HG03439 (cell line): ENCODE measurements around the gene OR14C36.
"Not testable (repeated sequence)": the region's sequence is repeated elsewhere in the genome, so short reads cannot be mapped to it uniquely, and the experiment has no call there.

ENCODE experiments used
- ATAC-seq: cut with Tn5 transposase; IDR thresholded peaks from one replicate; pipeline ENCODE4 v1.9.1; 2021; ENCODE audit warnings: mild to moderate bottlenecking, moderate library complexity; ENCODE audit not compliant: unreplicated experiment

Gene OR14C36, protein sequence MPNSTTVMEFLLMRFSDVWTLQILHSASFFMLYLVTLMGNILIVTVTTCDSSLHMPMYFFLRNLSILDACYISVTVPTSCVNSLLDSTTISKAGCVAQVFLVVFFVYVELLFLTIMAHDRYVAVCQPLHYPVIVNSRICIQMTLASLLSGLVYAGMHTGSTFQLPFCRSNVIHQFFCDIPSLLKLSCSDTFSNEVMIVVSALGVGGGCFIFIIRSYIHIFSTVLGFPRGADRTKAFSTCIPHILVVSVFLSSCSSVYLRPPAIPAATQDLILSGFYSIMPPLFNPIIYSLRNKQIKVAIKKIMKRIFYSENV

GRCh38 chr1:248348475-248348874 lies at the start of gene OR14C36:
TSS of gene OR14C36 (plus strand) at chr1:248348775. CDS start at chr1:248348775, 0 bp downstream.
- no peak for ATAC-seq

GRCh38 chr1:248303324-248303723 lies 45.3 kb upstream of the OR14C36 start, which contains the start of gene OR2T12:
TSS of gene OR2T12 (minus strand) at chr1:248303424. CDS start at chr1:248295578, 7,846 bp downstream.
- ATAC-seq: no peak

GRCh38 chr1:248305672-248306071 lies 42.9 kb upstream of the OR14C36 start:
- ATAC-seq: not testable (repeated sequence)

DNA sequence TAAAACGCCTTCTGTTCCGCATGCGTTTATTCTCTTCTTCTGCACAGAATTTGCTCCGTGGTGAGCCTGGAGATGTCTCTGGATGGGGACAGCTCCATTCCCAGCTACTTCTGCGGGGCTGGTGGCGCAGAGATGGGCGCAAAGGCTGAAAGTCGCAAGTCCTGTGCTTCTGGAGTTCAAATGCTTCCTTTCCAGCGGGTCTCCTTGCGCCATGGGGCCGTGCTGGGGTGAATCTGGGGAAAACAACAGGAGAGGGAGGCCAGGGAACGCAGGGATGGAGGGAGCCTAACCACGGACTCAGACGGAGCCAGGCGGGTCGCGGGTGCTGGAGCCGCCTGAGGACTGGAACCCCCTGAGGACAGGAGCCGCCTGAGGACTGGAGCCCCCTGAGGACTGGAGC lies 42.5 kb upstream of the OR14C36 start:
- no peak for ATAC-seq

- not testable (repeated sequence) for ATAC-seq
Measured at GRCh38 chr1:248306740-248307139, 41.8 kb upstream of the OR14C36 start.

- ATAC-seq: no peak
Measured at GRCh38 chr1:248316796-248317195, 31.8 kb upstream of the OR14C36 start.

- no peak for ATAC-seq
Measured at GRCh38 chr1:248324468-248324867, 24.1 kb upstream of the OR14C36 start, which contains the start of gene OR2M7. TSS of gene OR2M7 (minus strand) at chr1:248324568. CDS start at chr1:248324568, 0 bp downstream.

- ATAC-seq: no peak
Measured at GRCh38 chr1:248343451-248343850, 5.1 kb upstream of the OR14C36 start.

GRCh38 chr1:248359415-248359814 lies 10.8 kb downstream of the OR14C36 start:
- no peak for ATAC-seq

DNA sequence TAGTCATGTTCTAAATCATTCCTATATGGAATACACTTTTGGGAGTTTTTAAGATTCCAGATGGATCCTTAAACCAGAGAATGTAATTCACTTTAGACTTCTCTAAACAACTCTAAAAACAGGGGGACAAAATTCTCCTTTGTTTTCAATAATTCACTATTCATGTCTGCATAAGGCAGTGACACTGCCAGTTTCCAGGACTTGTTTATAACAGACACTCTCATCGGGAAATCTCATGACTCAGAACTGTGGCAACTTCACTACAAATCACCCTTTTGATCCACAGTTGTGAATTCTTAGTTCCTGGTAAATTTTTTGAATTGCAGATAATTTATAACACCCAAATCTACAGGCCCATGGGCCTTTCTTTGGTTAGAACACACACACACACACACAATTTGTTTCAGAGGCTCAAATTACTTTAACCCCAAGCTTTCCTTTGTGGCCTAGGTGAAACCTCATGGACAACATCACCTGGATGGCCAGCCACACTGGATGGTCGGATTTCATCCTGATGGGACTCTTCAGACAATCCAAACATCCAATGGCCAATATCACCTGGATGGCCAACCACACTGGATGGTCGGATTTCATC lies 12.6 kb downstream of the OR14C36 start, which contains the start of gene OR2T4:
Gene OR2T4 (plus strand): TSS at position 545 of the 595 bp plus-strand sequence. CDS start 0 bp downstream, at position 545.
- no peak for ATAC-seq

DNA sequence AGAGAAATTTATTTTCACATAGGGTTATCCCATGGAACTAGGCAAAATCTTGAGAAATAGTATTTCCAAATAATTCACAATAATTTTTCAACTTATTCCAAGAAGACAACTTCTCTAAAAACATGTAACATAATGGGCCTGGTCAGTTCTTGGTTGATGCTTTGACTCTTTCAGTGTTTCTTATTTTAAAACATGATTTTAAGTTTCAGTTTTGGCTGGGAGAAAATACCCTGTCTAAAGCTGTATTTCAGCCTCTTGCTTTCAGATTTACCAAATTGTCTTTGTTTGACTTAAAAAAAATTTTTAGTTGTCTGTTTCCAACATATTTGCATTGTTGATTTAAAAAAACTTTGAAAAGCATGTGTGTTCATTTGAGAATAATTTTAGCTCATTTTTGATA lies 18.0 kb downstream of the OR14C36 start:
- no peak for ATAC-seq

GRCh38 chr1:248372394-248372793 lies 23.8 kb downstream of the OR14C36 start:
- ATAC-seq: no peak

GRCh38 chr1:248373761-248374160 lies 25.2 kb downstream of the OR14C36 start:
- no peak for ATAC-seq

GRCh38 chr1:248375446-248375845 lies 26.9 kb downstream of the OR14C36 start, which contains the start of gene OR2T6:
TSS of gene OR2T6 (plus strand) at chr1:248375746. CDS start at chr1:248387609, 11,863 bp downstream.
- ATAC-seq: no peak

- no peak for ATAC-seq
Measured at GRCh38 chr1:248376916-248377315, 28.3 kb downstream of the OR14C36 start.

- no peak for ATAC-seq
Measured at GRCh38 chr1:248380854-248381253, 32.3 kb downstream of the OR14C36 start.

DNA sequence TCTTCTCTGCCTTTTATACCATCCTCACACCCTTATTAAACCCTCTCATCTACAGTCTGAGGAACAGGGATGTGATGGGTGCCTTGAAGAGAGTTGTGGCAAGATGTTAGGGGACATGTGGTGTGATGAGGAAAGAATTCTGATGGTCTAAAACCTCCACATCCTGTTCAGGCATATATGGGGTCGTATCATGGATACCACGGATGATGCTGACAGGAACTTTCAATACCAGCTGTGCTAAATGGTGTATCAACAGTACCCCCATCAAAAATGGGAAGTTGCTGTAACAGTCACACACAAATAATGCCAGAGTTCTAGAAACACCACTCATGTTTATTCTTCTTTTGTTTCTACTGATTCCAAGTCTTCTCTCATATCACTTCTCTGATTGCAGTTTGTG lies 39.9 kb downstream of the OR14C36 start:
- no peak for ATAC-seq

DNA sequence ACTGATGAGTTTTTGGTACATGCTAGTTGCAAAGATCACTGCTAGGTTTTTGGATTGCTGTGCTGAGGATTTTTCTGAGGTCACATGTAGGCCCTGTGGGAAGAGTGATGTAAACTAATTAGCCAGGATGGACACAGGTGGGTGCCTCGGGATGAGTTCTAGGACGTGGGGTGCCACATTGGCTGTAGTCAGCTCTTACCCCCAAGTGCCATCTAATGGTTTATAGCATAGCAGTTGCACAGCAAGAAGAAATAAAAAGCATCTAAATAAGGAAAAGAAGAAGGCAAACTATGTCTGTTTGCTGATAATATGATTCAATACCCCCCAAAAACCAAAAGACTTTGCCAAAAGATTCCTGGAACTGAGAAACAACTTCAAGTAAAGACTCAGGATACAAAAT lies 44.5 kb downstream of the OR14C36 start:
- no peak for ATAC-seq
